NOMO-1 treated with dmso at 0.1 percent for 144 hours (cell line): ENCODE results near the gene NXF3.
"Not testable (repeated sequence)": the region's sequence is repeated elsewhere in the genome, so short reads cannot be mapped to it uniquely, and the experiment has no call there.

Source experiments
- DNase-seq: peaks from one replicate; lab custom pipeline; 2025; ENCODE audit not compliant: unreplicated experiment; lab: John Stamatoyannopoulos, UW

NXF3 gene

GRCh38 chrX:103092942-103093341, at the start of gene NXF3:
Gene NXF3 (minus strand): TSS chrX:103093143. CDS start chrX:103093023, 120 bp downstream.
- DNase-seq, result peak; percentile 73

- DNase-seq, result not testable (repeated sequence)
These were observed 43.6 kb upstream of the NXF3 start for GRCh38 chrX:103136528-103136927.

GRCh38 chrX:103124284-103124683, 31.3 kb upstream of the NXF3 start:
- no peak for DNase-seq

GRCh38 chrX:103120748-103121147, 27.8 kb upstream of the NXF3 start:
- DNase-seq, result no peak

GRCh38 chrX:103116970-103117369, 24.0 kb upstream of the NXF3 start:
- DNase-seq, result not testable (repeated sequence)

GRCh38 chrX:103109497-103109896, 16.6 kb upstream of the NXF3 start:
- not testable (repeated sequence) for DNase-seq

GRCh38 chrX:103107836-103108235, 14.9 kb upstream of the NXF3 start:
- DNase-seq, result no peak

GRCh38 chrX:103107227-103107737, 14.3 kb upstream of the NXF3 start:
- DNase-seq, result not testable (repeated sequence)

GRCh38 chrX:103104370-103104769, 11.4 kb upstream of the NXF3 start:
- not testable (repeated sequence) for DNase-seq

GRCh38 chrX:103103866-103104265, 10.9 kb upstream of the NXF3 start:
- not testable (repeated sequence) for DNase-seq

- no peak for DNase-seq
These were observed 8.5 kb upstream of the NXF3 start for GRCh38 chrX:103101299-103102042.

GRCh38 chrX:103100484-103100883, 7.5 kb upstream of the NXF3 start:
- no peak for DNase-seq

GRCh38 chrX:103099691-103100090, 6.7 kb upstream of the NXF3 start:
- DNase-seq, result no peak

- DNase-seq, result no peak
These were observed 5.5 kb upstream of the NXF3 start for GRCh38 chrX:103098488-103098887.

GRCh38 chrX:103081051-103081450, 11.9 kb downstream of the NXF3 start:
- DNase-seq, result no peak

- DNase-seq, result no peak
These were observed 19.5 kb downstream of the NXF3 start for GRCh38 chrX:103073467-103073866.

- no peak for DNase-seq
These were observed 26.3 kb downstream of the NXF3 start for GRCh38 chrX:103066606-103067005.

GRCh38 chrX:103063918-103064434, 29.0 kb downstream of the NXF3 start, which contains the start of gene BEX1:
Gene BEX1 (minus strand): TSS chrX:103064171. CDS start chrX:103063274, 897 bp downstream.
- DNase-seq, result peak; percentile 77

GRCh38 chrX:103063191-103063845, 29.6 kb downstream of the NXF3 start:
- peak; percentile 5 for DNase-seq

- no peak for DNase-seq
These were observed 31.5 kb downstream of the NXF3 start for GRCh38 chrX:103061486-103061885.

GRCh38 chrX:103056902-103057301, 36.0 kb downstream of the NXF3 start:
- DNase-seq, result no peak

GRCh38 chrX:103052625-103053024, 40.3 kb downstream of the NXF3 start:
- DNase-seq, result no peak
